Measurements from ENCODE around the gene SLC43A2. TPM values are rescaled to one million over a fixed set of nuclear protein-coding genes. Genes with fewer than 3 reads are reported as not detected.
A peak's percentile ranks its signal among the peaks of the same experiment; 100 is the strongest.

Gene SLC43A2
- total and polyA plus RNA-seq, 2 of the 13 experiments (the other 11 are each of a cell fraction or from before 2014, with no cell fraction given), result 7.3 to 20.0 TPM

GRCh38 chr17:1649844-1650501 is 21.3 kb upstream of the SLC43A2 start, which contains the start of gene RILP (continued):
- no peak for TF ChIP-seq ZNF646 (CRISPR knock-in tag; IDR thresholded peaks at IDR 0.05)
- no peak for TF ChIP-seq ZNF616 (CRISPR knock-in tag; IDR thresholded peaks at IDR 0.05; ENCODE audit: low read depth)
- no peak for TF ChIP-seq ZNF10 (CRISPR knock-in tag; IDR thresholded peaks at IDR 0.05; ENCODE audit: borderline replicate concordance, low read depth)
- no peak for TF ChIP-seq ZNF557 (CRISPR knock-in tag; IDR thresholded peaks at IDR 0.05)
- no peak for TF ChIP-seq KDM5B (CRISPR knock-in tag; IDR thresholded peaks at IDR 0.05; ENCODE audit: borderline replicate concordance)
- peak; percentile 36; the same call in 1 of the 2 replicates for TF ChIP-seq MEIS2 (CRISPR knock-in tag; IDR thresholded peaks at IDR 0.05)
- TF ChIP-seq TCF7 (IDR thresholded peaks at IDR 0.05; ENCODE audit: low read depth), result no peak
- no peak for TF ChIP-seq ZSCAN29 (CRISPR knock-in tag; conservative IDR thresholded peaks at IDR 0.05)
- TF ChIP-seq ZNF264 (CRISPR knock-in tag; IDR thresholded peaks at IDR 0.05), result 0 out of 2 replicates have a peak, but pooled peaks have one; percentile 45
- TF ChIP-seq MYNN (CRISPR knock-in tag; IDR thresholded peaks at IDR 0.05; ENCODE audit: low read depth), result no peak
- TF ChIP-seq THYN1 (CRISPR knock-in tag; IDR thresholded peaks at IDR 0.05; ENCODE audit: borderline replicate concordance, low read depth), result no peak
- no peak for TF ChIP-seq ZBTB44 (CRISPR knock-in tag; IDR thresholded peaks at IDR 0.05)
- TF ChIP-seq ZNF546 (CRISPR knock-in tag; conservative IDR thresholded peaks at IDR 0.05), result no peak
- no peak; the same call in 1 of the 2 replicates for TF ChIP-seq ZFP90 (CRISPR knock-in tag; IDR thresholded peaks at IDR 0.05; ENCODE audit: borderline replicate concordance)
- no peak for TF ChIP-seq REL (CRISPR knock-in tag; conservative IDR thresholded peaks at IDR 0.05)
- no peak for TF ChIP-seq ZNF615 (CRISPR knock-in tag; IDR thresholded peaks at IDR 0.05; ENCODE audit: borderline replicate concordance)
- no peak for TF ChIP-seq KLF13 (CRISPR knock-in tag; IDR thresholded peaks at IDR 0.05)
- no peak for TF ChIP-seq MBD4 (IDR thresholded peaks at IDR 0.05; ENCODE audit: borderline replicate concordance, low read length)
- TF ChIP-seq ZNF652 (CRISPR knock-in tag; IDR thresholded peaks at IDR 0.05; ENCODE audit: borderline replicate concordance, low read depth), result no peak
- peak; percentile 67; the same call in 1 of the 2 replicates for TF ChIP-seq MEIS1 (CRISPR knock-in tag; IDR thresholded peaks at IDR 0.05; ENCODE audit: borderline replicate concordance)
- no peak for TF ChIP-seq ZNF143 (CRISPR knock-in tag; IDR thresholded peaks at IDR 0.05)
- TF ChIP-seq ZNF614 (CRISPR knock-in tag; IDR thresholded peaks at IDR 0.05; ENCODE audit: borderline replicate concordance), result no peak; the same call in 1 of the 2 replicates
- no peak for TF ChIP-seq ZSCAN22 (CRISPR knock-in tag; IDR thresholded peaks at IDR 0.05)
- TF ChIP-seq RFX5 (IDR thresholded peaks at IDR 0.05; ENCODE audit: low read depth, low read length), result no peak

All from HepG2 (cell line).